ENCODE results near the gene CDX1.
A peak's percentile ranks its signal among the peaks of the same experiment; 100 is the strongest.

Gene CDX1

GRCh38 chr5:150166650-150167511 lies at the start of gene CDX1:
Gene CDX1 (plus strand): TSS chr5:150166778. CDS start chr5:150166877, 99 bp downstream.
- DNase-seq (ENCODE audit: low read depth), result no peak

GRCh38 chr5:150117945-150118560 lies 48.5 kb upstream of the CDX1 start:
- no peak for DNase-seq (ENCODE audit: low read depth)

- DNase-seq (ENCODE audit: low read depth), result no peak
These were observed 47.9 kb upstream of the CDX1 start for GRCh38 chr5:150118561-150119229.

- no peak for DNase-seq (ENCODE audit: low read depth)
These were observed 47.0 kb upstream of the CDX1 start for GRCh38 chr5:150119421-150120061.

- no peak for DNase-seq (ENCODE audit: low read depth)
These were observed 46.5 kb upstream of the CDX1 start for GRCh38 chr5:150120062-150120441.

- no peak for DNase-seq (ENCODE audit: low read depth)
These were observed 45.7 kb upstream of the CDX1 start for GRCh38 chr5:150120617-150121447.

- DNase-seq (ENCODE audit: low read depth), result no peak
These were observed 45.0 kb upstream of the CDX1 start for GRCh38 chr5:150121448-150122157.

GRCh38 chr5:150122158-150122510 lies 44.4 kb upstream of the CDX1 start:
- no peak for DNase-seq (ENCODE audit: low read depth)

- DNase-seq (ENCODE audit: low read depth), result no peak
These were observed 43.8 kb upstream of the CDX1 start for GRCh38 chr5:150122536-150123481.

GRCh38 chr5:150123542-150123941 lies 43.0 kb upstream of the CDX1 start:
- no peak for DNase-seq (ENCODE audit: low read depth)

- DNase-seq (ENCODE audit: low read depth), result no peak
These were observed 42.4 kb upstream of the CDX1 start for GRCh38 chr5:150124111-150124557.

GRCh38 chr5:150124596-150124995 lies 42.0 kb upstream of the CDX1 start:
- no peak for DNase-seq (ENCODE audit: low read depth)

GRCh38 chr5:150125334-150125733 lies 41.2 kb upstream of the CDX1 start:
- DNase-seq (ENCODE audit: low read depth), result no peak

GRCh38 chr5:150126199-150126920 lies 40.2 kb upstream of the CDX1 start:
- no peak for DNase-seq (ENCODE audit: low read depth)

GRCh38 chr5:150126921-150127265 lies 39.7 kb upstream of the CDX1 start:
- no peak for DNase-seq (ENCODE audit: low read depth)

GRCh38 chr5:150129454-150129812 lies 37.1 kb upstream of the CDX1 start:
- DNase-seq (ENCODE audit: low read depth), result no peak

GRCh38 chr5:150129813-150130492 lies 36.6 kb upstream of the CDX1 start:
- peak; percentile 3 for DNase-seq (ENCODE audit: low read depth)

- no peak for DNase-seq (ENCODE audit: low read depth)
These were observed 36.1 kb upstream of the CDX1 start for GRCh38 chr5:150130493-150130922.

- no peak for DNase-seq (ENCODE audit: low read depth)
These were observed 35.1 kb upstream of the CDX1 start for GRCh38 chr5:150131461-150131860.
